Frontal cortex (tissue), 4 donors: ENCODE results near the gene LGMN. TPM values are rescaled to one million over a fixed set of nuclear protein-coding genes. Genes with fewer than 3 reads are reported as not detected.
A peak's percentile ranks its signal among the peaks of the same experiment; 100 is the strongest.
"Not testable (repeated sequence)": the region's sequence is repeated elsewhere in the genome, so short reads cannot be mapped to it uniquely, and the experiment has no call there.

Experiments used
- DNase-seq, 2 donors: peaks; one replicate each; pipeline ENCODE4 v3.0.0; 2012; ENCODE audit warnings: low spot score in 2 of 2
- FAIRE-seq: peaks from 2 replicates; lab custom pipeline; 2012; peaks lifted over from hg19 to GRCh38; lab: Jason Lieb, UNC
- total RNA-seq: library from RNA; depleted of rRNA; stranded (reverse); fragments of >200 nt; gene quantifications from one replicate; pipeline ENCODE4 v1.2.3, GENCODE V29; 2014
- donor health status: control.
- donor health status: control.
- donor health status: control.

The LGMN gene
- total RNA-seq, 1 donor from 2014 or later = 28.9 TPM

DNA sequence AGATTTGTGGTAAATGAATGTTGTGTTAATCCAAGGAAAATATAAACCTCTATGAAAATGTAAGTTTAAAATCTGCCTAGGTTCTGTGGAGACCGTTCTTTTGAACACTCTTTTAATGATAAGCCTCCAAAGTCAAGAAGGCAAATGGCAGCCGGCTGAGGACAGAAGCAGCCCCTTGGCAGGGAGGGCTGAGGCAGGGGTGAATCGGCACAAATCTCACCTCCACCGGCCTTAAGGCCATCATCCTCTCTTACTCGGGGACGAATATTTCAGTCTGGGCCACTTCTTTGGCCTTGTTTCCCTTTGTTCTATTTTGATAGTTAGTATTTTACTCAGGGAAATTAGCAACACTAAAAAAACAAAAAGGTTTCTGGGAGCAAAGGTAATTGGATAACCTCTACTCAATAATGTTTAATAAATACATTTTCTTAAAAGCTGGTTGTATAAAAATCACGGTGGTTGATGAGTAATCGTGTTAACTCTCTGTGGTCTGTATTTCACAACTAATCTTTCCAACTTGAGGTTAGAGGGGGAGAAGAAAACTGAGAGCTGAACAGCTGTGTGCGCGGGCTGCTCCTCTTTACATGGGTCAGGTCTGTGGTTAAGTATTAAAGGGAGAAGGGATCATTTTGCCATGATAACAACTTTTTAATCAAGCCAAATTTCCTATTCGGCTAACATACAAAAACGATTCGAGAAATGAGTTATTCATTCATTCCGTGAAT lies 18.6 kb downstream of the LGMN start:
- FAIRE-seq = no peak
- no peak for DNase-seq

DNA sequence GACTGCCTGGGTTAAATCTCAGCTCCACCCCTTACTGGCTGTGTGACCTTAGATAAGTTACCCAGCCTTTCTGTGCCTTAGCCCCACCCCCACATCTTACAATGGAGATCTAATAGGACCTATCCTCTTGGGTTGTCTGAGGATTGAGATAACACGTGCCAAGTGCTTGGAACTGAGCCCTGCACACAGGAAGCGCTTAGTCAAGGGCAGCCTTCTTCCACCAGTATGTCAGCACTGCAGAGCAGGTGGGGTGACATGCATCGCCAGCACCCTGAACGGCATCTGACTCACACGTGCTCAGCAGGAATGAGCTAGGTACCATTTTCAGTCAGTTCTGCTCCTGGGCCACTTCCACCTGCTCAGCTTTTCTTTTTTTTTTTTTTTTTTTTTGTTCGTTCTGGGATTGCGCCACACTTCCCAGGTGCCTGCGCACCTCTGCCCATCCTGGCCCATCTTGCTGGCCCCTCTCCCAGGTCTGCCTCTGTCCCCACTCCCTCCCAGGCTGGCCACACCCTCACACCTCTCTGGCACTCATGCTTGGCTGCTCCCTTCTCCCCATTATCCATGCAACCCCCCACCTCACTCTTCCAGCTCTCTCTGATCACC lies 19.6 kb downstream of the LGMN start:
- DNase-seq (no peak), FAIRE-seq (no peak)

DNA sequence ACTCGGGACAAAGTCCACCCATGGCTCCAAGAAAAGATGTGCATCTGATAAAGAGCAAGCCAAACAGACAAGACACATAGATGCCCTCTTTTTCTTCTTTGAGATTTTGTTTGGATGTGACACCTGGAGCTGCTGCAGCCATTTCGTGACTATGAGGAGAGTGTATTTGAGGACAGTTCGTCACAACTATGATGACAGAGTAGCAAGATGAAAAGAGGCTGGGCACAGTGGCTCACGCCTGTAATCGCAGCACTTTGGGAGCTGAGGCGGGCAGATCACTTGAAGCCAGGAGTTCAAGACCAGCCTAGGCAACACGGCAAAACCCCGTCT lies 21.5 kb downstream of the LGMN start:
- FAIRE-seq (no peak), DNase-seq (no peak)

DNA sequence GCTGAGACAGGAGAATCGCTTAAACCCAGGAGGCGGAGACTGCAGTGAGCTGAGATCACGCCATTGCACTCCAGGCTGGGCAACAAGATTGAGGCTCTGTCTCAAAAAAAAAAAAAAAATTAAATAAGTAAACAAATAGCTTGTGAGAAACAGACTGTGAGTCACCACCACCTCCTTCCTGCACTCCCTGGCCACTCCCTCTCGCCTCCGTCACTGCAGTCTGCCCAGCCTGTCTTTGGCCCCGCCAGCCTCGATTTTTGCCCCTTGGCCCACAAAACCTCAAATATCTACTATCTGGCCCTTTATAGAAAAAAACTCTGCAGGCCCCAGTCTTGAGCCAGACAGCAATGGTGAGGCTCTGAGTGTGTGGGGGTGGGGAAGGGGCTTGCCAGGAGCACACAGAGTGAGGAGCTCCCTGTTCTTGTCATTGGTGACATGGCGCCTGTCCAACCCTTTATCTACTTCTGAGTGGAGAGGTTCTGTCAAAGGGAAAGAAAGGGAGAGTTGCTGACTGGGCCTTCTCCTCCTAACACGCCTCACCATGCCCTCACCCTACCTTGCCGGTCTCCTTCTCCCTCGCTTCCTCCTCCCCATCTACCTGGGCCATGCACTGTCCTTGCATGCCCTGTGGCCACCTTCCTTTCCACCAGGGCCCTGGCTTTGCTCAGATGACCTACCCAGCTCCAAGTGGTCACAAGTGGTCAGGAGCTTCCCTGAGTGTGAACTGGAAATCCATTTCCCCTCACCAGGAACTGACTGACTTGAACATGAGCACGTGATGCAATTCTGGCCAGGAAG lies 22.1 kb downstream of the LGMN start:
- no peak for FAIRE-seq
- no peak for DNase-seq

DNA sequence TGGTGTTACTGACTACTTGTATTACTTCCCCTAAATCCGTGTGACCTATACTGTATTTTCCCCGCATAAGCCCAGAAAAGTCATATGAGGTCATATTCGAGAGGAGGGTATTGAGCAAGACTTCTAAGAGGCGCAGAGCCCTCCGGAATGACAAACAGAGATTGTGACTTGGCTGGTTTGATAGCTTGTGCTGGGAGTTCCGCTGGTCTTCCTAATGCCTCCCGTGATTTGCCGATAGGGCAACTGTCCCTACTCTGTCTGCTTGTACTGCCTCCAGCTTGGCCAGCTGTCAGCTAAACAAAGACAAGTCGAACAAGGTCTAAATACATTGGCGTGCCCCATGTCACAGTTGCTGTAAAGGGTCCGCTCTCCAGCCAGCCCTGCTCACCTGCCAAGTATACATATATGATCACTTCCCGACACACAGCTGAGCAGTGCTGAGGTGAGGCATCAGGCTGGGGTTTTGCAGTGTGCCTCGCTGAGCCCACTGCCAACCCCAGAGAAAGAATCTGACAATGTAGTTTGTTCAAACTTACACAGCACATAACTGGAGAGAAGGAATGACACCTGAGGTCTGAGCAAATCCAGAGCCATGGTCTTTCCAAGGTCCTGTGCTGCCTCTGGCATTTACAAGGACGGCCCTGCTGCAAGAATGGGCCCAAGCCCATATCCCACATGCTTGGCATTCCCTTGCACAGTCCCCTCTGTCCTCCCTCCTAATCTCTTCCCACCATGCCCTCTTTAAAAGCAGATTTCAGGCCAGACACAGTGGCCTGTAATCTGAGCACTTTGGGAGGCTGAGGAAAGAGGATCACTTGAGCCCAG lies 23.7 kb downstream of the LGMN start:
- FAIRE-seq (no peak), DNase-seq (no peak)

DNA sequence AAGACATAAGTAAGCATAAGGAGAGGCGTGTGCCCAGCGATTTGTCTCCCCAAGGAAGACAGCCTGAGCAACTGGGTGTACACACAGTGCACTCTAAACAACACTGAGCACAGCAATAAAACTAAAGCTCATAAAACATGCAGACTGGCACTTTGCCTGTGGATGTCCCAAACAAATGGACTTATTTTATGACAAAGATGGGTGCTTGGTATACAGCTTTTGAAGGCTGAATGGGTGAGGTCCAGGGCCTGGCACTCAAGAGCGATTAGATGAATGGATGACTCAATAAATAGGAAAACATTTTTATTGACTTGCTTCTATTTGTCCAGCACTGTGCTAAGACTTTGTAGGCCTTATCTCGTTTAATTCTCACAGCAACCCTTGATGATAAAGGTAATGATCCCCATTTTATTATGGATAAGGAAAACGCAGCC lies 28.5 kb downstream of the LGMN start:
- FAIRE-seq (no peak), DNase-seq (no peak)

DNA sequence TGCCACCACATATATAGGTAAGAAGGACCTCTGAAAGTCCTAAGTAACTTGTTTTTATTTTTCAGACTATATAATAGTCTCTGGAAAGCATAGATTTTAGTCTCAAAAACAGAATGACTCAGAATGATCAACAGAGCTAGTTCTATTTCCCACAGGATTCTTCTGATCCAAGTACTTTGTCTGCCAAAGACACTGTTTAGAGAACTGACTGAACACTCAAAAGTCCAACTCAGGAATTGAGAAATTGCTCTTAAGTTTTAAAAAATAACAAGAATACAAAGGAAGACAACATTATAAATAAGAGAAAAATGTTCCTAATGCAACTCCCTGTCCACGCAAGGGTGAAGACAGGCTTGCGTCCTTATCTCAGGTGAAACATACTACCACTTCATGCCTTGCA lies 29.0 kb downstream of the LGMN start:
- FAIRE-seq (no peak), DNase-seq (no peak)

DNA sequence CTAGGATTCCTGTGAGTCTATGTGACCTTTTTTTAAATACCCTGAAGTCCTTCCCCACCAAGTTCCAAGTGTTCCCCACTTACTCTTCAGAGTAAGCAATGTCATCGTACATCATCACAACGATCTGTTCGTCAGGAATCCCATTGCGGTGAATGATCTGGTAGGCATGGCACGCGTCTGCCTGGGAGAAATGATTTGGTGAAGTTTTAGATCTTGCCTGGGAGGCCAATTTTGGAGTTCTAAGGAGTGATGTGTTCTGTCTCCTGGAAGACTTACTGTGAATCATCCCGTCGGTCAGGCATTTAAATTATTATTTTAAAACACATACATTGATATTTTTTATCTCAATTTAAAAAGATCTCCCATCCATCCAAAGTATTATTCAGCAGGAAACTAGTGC lies 29.8 kb downstream of the LGMN start:
- no peak for DNase-seq
- no peak for FAIRE-seq

DNA sequence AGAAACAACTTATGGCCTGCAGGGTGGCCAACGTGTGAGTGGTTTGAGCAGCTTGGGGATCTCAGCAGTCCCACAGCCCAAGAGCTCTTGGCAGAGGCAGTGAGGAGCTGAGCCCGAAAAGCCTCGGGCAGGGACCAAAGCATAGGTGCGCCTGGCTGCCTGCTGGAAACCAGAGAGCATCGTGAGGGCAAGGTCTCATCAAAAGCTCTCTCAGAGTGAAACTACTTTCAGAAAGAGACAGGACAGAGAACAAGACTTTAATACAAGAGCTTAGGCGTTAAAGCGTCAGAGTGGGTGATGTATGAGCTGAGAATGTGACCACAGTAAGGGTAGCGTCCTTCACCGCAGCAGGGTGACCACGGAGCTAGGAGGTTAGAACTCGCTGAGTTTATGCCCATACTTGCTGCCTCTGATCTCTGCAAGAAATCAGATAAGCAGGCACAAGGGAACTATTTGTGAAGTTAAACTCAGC lies 30.8 kb downstream of the LGMN start:
- no peak for FAIRE-seq
- DNase-seq = no peak

DNA sequence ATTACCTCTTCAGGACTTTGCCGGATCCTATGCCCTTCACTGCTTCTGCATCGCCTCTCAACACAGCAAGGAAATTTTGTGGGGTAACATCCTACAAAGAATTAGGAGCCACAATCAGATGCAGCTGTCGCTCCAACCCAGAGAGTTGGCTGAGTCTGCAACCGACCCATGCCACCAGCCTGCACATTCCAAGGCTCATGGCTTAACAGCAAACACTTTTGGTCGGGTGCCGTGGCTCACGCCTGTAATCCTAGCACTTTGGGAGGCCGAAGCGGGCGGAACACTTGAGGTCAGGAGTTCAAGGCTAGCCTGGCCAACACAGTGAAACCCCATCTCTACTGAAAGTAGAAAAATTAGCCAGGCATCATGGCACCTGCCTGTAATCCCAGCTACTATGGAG lies 32.3 kb downstream of the LGMN start:
- DNase-seq = no peak
- no peak for FAIRE-seq

DNA sequence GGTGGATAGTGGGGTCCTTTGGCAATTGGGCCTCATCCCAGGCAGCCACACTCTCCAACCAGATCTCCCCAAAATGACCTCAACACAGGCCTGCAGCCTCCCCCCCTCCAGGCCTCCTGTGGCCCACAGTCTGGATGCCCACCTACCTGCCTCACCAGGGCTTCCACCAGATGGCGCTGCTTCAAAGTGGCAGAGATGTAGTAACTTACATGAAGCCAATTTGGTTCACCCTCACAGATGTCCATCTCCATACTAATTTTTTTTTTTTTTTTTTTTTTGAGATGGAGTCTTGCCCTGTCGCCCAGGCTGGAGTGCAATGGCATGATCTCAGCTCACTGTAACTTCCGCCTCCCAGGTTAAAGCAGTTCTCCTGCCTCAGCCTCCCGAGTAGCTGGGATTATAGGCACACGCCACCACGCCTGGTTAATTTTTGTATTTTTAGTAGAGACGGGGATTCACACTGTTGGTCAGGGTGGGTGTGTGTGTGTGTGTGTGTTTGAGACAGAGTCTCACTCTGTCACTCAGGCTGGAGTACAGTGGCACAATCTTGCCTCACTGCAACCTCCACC lies 33.6 kb downstream of the LGMN start:
- peak; percentile 49 to 55 for DNase-seq
- not testable (repeated sequence) for FAIRE-seq

DNA sequence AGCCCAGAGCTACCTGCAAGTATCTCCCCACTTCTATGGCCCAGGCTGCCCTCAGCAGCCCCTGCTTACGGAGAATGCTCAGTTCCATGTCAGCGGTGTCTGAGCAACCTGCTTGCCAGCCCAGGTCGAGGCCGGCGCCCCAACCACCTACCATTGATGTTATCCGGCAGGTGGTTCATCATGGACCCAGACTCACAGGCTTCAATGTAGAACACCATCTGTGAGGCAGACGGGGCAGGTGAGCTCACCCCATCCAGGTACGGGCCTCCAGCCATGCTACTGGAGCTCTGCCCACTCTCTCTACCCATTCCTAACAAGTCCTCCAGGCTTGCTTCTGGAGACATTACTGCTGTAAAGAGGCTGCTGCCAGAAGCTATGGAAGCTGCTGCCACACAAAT lies 35.8 kb downstream of the LGMN start:
- no peak for DNase-seq

DNA sequence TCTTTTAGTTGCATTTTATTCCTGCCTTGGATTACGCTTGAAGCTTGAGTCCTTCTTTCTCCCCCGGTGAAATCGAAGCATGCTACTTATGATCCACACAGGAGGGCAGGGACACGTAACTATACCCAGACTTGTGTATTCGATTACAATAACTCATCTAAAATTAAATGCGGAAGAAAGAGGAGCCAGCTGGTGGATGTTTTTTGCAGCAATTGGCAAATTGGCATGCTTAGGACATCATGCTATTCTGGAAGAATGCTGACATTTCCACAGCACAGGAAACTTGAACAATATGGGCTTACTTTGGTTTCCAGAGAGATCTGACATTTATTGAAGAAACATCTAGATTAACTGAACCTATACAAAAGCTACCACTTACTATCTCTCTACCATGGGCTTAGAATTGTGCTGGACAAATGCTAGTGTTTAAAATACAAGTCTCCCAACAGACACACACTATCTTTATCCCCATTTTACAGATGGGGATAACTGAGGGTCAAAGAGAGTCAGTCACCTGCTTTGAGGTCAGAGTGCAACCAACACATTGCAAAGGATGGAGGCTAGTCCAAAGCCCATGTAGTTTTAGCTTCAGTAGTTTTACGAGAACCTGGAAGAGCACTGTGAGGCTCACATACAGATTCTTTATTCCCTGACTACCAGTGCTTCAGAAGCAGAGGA lies 36.3 kb downstream of the LGMN start:
- no peak for DNase-seq
- no peak for FAIRE-seq

More for the DNA sequence above, 35.8 kb downstream of the LGMN start:
- no peak for FAIRE-seq

DNA sequence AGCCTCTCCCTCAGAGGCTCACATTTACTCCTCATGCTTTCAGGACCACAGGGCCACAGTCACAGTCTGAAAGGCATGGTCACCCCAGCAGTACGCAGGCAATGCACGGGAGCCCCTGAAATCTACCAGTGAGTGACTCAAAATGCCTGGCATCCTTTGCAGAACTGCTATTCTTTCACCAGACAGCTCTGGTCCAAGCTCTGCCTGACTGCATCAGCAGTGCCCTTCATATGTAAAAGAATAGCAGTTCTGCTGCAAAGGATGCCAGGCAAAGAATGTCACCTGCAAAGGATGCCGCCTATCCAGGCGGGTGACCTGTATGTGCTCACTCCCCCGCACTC lies 38.5 kb downstream of the LGMN start:
- DNase-seq (no peak), FAIRE-seq (no peak)

DNA sequence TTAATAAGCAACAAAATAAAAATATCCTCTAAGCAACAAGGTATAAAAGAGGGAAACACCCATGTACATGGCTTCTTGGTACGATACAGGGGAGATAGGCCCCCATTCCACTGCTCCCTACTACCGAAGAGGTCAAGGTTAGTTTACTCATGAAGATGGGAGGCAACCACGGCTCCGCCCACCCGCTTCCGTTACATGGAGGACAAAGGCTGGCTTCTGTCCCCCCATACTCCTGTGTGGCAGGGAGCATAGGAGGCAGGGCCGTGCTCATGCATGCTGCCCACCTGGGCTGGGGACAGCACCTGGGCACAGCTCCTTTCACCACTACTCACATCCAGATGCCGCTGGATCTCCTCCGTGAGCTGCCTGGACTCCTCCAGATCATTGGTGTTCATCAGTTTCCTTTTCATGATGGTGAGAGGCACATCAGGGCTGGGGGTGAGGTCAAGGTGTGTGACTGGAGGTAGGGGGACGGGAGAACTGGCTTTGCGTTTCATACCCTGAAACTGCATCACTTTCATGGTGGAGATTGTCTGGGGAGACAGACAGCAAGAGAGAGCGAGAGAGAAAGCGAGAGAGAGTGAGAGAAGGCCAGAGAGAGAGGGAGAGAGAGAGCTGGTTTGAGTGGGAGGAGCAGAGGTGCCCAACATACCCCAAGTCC lies 39.0 kb downstream of the LGMN start:
- DNase-seq (no peak), FAIRE-seq (no peak)

DNA sequence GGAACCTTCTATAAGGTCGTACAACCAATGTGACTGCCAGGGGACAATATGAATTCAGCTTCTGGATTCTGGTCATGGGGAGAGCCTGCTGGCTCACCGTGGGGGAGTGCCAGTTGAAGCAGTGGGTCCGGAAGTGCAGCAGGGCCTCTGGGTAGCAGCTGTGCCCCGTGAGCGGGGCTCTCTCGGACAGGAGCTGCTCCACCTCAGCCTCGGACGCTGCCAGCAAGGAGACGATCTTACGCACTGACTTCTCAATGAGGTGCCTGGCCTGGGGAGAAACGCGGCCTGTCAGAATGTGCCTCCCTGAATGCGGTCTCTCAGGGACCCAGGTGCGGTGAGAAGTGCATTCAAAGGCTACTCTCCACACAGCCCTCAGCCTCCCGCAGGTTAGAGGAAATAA lies 42.0 kb downstream of the LGMN start:
- FAIRE-seq = no peak
- no peak for DNase-seq

DNA sequence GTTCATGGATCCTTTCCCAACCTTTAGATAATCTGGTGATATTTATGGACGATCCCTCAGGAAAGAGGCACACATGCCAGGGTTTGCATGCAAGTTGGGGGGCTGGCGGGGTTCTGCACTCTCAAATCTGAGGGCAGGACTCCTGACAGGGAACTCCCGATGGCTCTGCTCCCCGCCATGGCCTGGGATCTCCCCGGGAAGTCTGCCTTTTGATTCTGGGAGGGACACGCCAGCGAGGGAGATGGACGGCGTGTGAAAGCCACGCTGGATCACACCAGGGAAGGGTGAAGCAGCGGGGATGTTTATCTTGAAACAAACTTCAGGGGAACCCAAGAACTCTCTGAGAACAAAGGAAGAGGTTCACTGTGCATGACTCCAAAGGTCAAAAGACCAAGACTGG lies 43.6 kb downstream of the LGMN start:
- no peak for DNase-seq
- FAIRE-seq = no peak

DNA sequence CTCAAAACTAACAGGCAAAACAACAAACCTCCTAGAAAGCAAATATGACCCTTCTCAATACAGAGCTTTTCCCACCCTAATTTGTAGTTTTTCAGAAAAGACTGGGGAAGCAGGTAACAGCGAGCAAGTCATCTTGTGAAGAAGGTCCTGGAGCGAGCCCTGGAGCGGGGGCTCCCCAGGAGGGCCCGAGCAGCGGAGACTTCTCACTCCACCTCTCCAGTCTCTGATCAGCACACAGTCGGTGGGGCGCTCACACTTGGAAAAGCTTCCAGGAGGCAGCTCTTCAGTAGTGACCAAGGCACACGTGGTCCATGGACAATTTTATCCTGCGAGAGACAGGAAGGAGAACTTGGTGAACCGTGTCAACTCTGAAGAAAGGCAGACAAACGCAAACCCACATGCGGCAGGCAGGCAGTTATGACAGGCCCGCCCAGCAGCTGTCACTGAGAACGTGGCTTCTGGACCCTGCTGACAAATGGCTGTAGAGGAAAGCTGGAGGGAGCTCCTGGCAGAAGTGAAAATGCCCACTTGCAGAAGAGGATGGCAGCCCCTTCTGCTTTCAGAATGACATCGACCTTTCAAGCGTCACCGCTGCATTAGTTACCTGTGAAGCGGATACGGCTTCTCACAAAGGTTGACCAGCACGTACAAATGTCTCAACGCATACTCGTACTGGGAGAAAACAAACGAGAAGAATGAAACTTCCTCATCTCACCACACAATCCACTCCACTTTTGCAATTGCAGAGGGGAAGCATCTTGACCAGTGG lies 44.2 kb downstream of the LGMN start:
- FAIRE-seq = no peak
- no peak for DNase-seq
